Lower leg skin (tissue), 3 donors: ENCODE measurements around the gene RARA.

Experiments
- POLR2A ChIP-seq, 2 donors: fragments of 450-650 bp; IDR thresholded peaks; one replicate each; pipeline ENCODE4 v1.6.1; 2016 to 2017; ENCODE audit warnings: antibody characterized with exemption in 2 of 2, mild to moderate bottlenecking in 1 of 2, moderate library complexity in 1 of 2
- TF ChIP-seq, protein P1 (sequence below), 3 donors: fragments of 450-650 bp; IDR thresholded peaks; one replicate each; pipeline ENCODE4 v1.5.1; 2016; ENCODE audit warnings: antibody characterized with exemption in 3 of 3, mild to moderate bottlenecking in 3 of 3, moderate library complexity in 2 of 3

DNA sequence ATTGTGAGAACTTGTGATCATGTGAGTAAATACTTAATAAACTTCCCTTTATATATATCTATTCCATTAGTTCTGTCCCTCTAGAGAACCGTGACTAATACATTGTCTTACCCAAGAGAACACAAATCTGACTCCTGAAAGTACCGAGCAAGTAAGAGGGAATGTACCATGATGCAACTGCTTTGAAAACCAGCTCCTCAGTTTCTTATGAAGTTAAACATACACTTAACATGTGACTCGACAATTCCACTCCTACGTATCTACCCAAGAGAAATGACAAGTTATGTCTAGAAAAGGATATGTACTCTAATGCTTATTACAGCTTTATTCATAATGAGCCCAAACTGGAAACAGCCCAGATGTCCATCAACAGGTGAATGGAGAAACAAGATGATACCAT lies 64.3 kb downstream of the RARA start:
- TF ChIP-seq, protein P1, sequence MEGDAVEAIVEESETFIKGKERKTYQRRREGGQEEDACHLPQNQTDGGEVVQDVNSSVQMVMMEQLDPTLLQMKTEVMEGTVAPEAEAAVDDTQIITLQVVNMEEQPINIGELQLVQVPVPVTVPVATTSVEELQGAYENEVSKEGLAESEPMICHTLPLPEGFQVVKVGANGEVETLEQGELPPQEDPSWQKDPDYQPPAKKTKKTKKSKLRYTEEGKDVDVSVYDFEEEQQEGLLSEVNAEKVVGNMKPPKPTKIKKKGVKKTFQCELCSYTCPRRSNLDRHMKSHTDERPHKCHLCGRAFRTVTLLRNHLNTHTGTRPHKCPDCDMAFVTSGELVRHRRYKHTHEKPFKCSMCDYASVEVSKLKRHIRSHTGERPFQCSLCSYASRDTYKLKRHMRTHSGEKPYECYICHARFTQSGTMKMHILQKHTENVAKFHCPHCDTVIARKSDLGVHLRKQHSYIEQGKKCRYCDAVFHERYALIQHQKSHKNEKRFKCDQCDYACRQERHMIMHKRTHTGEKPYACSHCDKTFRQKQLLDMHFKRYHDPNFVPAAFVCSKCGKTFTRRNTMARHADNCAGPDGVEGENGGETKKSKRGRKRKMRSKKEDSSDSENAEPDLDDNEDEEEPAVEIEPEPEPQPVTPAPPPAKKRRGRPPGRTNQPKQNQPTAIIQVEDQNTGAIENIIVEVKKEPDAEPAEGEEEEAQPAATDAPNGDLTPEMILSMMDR (IDR thresholded peaks at IDR 0.05), result no peak
- no peak for TF ChIP-seq POLR2A (IDR thresholded peaks at IDR 0.05)
